ENCODE data around the gene MTHFD2L. TPM values are rescaled to one million over a fixed set of nuclear protein-coding genes. Genes with fewer than 3 reads are reported as not detected.
A peak's percentile ranks its signal among the peaks of the same experiment; 100 is the strongest.

MTHFD2L gene
- total and polyA plus RNA-seq, 2 experiments from 2014 or later: 10.8 to 12.3 TPM

DNA sequence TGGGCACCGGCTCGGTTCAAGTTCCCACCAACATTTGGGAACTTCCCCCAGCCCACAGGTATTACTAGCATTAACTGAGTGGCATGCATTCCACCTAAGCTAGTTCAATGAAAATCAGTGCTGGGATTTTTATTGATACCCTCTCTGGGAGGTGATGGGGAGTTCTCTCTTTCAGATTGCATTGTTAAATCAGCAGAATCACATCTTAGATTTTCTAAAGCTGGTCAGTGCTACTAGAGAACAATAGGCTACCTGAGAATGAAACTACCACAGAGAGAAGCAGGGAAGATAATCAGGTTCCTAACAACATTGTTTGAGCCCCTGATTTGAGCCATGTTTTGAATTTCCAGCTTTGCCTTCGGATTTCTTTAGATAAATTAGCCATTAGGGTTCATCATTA lies 166.3 kb downstream of the MTHFD2L start:
- no peak for DNase-seq (ENCODE audit: low read depth in 1 of 2, low spot score in 1 of 2)
- H3K4me3 ChIP-seq: no peak overlapping the region
- no peaks in the 10 kb centered on the region for H3K36me3 ChIP-seq
- TF ChIP-seq, protein P1, sequence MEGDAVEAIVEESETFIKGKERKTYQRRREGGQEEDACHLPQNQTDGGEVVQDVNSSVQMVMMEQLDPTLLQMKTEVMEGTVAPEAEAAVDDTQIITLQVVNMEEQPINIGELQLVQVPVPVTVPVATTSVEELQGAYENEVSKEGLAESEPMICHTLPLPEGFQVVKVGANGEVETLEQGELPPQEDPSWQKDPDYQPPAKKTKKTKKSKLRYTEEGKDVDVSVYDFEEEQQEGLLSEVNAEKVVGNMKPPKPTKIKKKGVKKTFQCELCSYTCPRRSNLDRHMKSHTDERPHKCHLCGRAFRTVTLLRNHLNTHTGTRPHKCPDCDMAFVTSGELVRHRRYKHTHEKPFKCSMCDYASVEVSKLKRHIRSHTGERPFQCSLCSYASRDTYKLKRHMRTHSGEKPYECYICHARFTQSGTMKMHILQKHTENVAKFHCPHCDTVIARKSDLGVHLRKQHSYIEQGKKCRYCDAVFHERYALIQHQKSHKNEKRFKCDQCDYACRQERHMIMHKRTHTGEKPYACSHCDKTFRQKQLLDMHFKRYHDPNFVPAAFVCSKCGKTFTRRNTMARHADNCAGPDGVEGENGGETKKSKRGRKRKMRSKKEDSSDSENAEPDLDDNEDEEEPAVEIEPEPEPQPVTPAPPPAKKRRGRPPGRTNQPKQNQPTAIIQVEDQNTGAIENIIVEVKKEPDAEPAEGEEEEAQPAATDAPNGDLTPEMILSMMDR (IDR thresholded peaks at IDR 0.05; ENCODE audit: low read depth, low read length): no peak
- no peaks in the 10 kb centered on the region for H3K9me3 ChIP-seq (ENCODE audit: low read depth)
- H3K4me1 ChIP-seq (ENCODE audit: low read depth): no peaks in the 10 kb centered on the region
- H3K27ac ChIP-seq: no peak overlapping the region
- peaks cover 16% of the 10 kb centered on the region for H3K27me3 ChIP-seq

DNA sequence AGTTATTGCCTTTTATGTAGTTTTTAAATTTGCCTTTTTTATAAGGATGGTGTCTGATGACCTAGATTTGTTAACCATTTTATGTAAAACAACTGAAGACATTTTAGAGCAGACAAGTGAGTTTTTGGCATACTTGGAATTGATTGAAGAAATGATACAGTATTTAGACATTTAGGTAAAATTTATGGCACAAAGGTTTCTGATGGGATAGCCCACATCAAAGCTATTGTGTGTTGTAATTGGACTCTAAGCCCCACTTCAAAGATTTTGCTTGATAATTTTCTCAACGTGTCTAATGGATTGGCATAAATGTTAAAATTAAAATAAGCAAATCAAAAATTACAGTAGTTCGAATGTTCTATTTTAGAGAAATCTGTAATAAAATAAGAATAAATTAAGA lies 168.0 kb downstream of the MTHFD2L start:
- Histone ChIP-seq H3K36me3 (no peaks in the 10 kb centered on the region), H3K4me1 (ENCODE audit: low read depth) (no peaks in the 10 kb centered on the region), H3K27ac (no peak overlapping the region), H3K27me3 (peaks cover 16% of the 10 kb centered on the region), H3K4me3 (no peak overlapping the region), H3K9me3 (ENCODE audit: low read depth) (no peaks in the 10 kb centered on the region)
- no peak for DNase-seq (ENCODE audit: low read depth in 1 of 2, low spot score in 1 of 2)
- TF ChIP-seq, protein P1 (IDR thresholded peaks at IDR 0.05; ENCODE audit: low read depth, low read length): no peak

DNA sequence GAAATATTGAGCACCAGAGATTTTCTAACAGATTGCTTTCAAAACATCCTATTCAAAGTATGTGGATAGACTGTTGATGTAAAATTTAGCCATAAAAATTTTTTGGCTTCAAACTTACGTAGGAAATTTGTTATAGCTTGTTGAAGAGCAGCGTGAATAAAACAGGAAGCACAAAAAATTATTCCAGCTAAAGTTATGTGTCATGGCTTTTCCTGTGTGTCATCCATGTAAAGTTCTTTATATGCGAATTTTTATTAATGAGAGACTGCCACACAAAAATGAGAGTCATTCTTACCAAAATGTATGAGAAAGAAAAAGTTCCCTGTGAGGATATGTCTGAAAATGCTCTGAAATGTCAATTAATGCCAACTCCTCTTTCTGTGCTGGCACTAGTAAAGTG lies 169.8 kb downstream of the MTHFD2L start:
- Histone ChIP-seq H3K4me1 (ENCODE audit: low read depth) (no peaks in the 10 kb centered on the region), H3K4me3 (no peak overlapping the region), H3K36me3 (no peaks in the 10 kb centered on the region), H3K27ac (no peak overlapping the region), H3K9me3 (ENCODE audit: low read depth) (no peaks in the 10 kb centered on the region), H3K27me3 (peaks cover 10% of the 10 kb centered on the region)
- DNase-seq (ENCODE audit: low read depth in 1 of 2, low spot score in 1 of 2): no peak
- TF ChIP-seq, protein P1 (IDR thresholded peaks at IDR 0.05; ENCODE audit: low read depth, low read length): no peak

DNA sequence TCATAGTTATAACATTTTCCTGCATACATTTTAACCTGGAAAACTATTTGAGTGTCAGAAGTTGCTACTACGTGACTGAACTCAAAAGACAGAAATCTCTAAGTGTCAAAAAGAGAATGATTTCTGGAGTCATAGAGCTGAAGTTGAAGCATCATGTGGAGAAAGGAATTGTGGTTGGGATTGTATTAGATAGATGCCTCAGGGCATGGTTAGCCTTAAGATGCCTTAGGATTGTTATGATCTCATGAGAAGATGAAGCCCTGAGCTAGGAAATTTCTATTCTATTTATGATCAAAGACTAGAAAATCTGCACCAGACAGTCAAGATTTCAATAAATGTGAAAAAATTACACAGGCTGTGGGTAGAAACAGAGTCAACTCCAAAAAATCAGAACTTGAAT lies 170.6 kb downstream of the MTHFD2L start:
- Histone ChIP-seq H3K4me1 (ENCODE audit: low read depth) (no peaks in the 10 kb centered on the region), H3K9me3 (ENCODE audit: low read depth) (no peaks in the 10 kb centered on the region), H3K27ac (no peak overlapping the region), H3K36me3 (no peaks in the 10 kb centered on the region), H3K4me3 (no peak overlapping the region), H3K27me3 (peaks cover 7% of the 10 kb centered on the region)
- TF ChIP-seq, protein P1 (IDR thresholded peaks at IDR 0.05; ENCODE audit: low read depth, low read length): no peak
- no peak for DNase-seq (ENCODE audit: low read depth in 1 of 2, low spot score in 1 of 2)

DNA sequence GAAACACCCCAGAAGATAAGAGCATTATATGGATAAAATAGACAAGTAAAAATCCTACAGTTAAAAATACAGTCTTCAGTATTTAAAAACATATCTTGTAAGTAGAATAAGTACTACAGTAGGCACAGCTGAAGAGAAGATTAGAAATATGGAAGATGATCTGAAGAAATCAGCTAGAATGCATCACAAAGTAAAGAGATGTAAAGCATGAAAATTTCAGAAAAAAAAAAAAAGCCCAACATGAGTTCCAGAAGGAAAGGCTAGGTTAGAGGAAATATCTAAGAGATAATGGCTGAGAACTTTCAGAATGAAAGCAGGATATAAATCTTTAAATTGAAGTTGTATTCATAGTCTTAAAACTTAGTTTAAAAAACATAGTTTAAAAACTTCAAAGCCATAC lies 171.4 kb downstream of the MTHFD2L start:
- Histone ChIP-seq H3K9me3 (ENCODE audit: low read depth) (no peaks in the 10 kb centered on the region), H3K27ac (no peak overlapping the region), H3K4me1 (ENCODE audit: low read depth) (no peaks in the 10 kb centered on the region), H3K36me3 (no peaks in the 10 kb centered on the region), H3K4me3 (no peak overlapping the region), H3K27me3 (no peaks in the 10 kb centered on the region)
- DNase-seq (ENCODE audit: low read depth in 1 of 2, low spot score in 1 of 2): no peak
- TF ChIP-seq, protein P1 (IDR thresholded peaks at IDR 0.05; ENCODE audit: low read depth, low read length): no peak

DNA sequence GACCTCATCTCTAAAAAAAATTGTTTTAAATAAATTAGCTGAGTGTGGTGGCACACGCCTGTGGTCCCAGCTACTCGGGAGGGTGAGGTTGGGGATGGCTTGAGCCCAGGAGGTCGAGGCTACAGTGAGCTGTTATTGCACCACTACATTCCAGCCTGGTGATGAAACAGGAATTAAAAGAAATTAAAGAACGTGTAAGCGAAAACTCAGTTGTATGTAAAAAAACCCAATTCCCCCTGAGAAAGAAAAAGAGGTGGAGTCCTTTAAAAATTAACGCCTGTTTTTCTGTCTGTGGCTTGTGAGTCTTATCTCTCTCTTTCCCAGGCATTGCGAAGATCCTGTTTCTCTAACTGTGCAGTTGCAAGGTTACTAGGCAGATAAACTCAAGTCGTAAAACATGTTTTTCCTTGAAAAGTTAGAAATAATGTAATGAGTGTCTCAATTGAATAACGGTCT lies 172.4 kb downstream of the MTHFD2L start:
- H3K4me1 ChIP-seq (ENCODE audit: low read depth): no peaks in the 10 kb centered on the region
- TF ChIP-seq, protein P1 (IDR thresholded peaks at IDR 0.05; ENCODE audit: low read depth, low read length): no peak
- peak in 1 of 2 donors; percentile 60 for DNase-seq (ENCODE audit: low read depth in 1 of 2, low spot score in 1 of 2)
- no peaks in the 10 kb centered on the region for H3K36me3 ChIP-seq
- H3K4me3 ChIP-seq: no peak overlapping the region
- no peaks in the 10 kb centered on the region for H3K27me3 ChIP-seq
- H3K9me3 ChIP-seq (ENCODE audit: low read depth): no peaks in the 10 kb centered on the region
- H3K27ac ChIP-seq: no peak overlapping the region

Measured in cardiac muscle cell (in vitro differentiated cells and primary cell).